Measurements from ENCODE around the gene FCSK.
"Not testable (repeated sequence)": the region's sequence is repeated elsewhere in the genome, so short reads cannot be mapped to it uniquely, and the experiment has no call there.

Gene FCSK

DNA sequence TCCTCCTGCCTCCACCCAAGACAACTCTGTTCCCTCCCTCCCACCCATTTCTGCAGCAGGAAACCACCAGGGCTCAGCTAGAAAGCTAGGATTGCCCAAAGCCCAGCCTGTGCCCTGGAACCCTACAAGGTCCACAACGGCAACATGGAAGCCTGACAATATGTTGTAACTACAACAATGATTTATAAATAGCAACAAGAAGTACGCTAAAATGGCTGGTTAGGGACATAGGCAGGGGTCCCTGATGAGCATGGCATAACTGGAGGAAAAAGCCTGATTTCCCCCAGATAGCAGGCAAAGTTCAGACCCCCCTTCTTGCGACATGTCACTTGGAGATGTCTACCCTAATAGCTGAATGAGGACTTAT lies 22.1 kb upstream of the FCSK start:
- DNase-seq (ENCODE audit: low read depth), result no peak

DNA sequence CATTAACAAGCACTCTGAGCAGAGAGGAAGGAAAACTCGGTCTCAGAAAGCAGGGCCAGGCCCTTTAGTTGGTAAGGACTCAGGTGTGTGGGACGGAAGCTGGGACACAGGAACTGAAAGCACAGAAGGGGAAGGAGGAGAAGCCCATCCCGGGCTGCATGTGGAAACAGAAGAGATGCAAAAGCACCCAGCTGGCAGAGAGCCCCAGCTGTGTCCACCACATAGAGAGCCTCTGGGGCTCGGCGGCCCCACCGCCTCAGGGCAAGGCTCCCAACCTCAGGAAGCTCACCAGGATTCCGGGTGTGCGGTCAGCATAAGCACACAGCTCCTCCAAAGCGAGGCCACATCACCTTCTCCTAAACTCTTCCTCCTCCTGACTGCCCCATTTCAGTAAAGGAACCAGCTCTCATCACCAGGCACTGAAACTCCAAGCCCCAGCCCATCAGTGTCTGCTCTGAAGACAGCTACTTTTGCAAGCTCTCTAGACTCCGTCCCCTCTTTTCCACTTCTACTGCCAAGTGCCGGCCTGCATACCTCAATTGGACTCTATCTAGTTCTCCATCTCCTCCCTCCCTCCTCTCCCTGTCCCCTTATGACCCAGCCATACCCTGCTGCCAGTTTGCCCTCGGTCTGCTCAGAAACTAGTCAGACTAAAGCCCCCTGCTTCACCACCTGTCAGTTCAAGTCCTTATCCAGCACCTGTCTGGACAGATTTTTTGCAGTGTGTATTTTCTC lies 21.5 kb upstream of the FCSK start:
- DNase-seq (ENCODE audit: low read depth), result no peak

DNA sequence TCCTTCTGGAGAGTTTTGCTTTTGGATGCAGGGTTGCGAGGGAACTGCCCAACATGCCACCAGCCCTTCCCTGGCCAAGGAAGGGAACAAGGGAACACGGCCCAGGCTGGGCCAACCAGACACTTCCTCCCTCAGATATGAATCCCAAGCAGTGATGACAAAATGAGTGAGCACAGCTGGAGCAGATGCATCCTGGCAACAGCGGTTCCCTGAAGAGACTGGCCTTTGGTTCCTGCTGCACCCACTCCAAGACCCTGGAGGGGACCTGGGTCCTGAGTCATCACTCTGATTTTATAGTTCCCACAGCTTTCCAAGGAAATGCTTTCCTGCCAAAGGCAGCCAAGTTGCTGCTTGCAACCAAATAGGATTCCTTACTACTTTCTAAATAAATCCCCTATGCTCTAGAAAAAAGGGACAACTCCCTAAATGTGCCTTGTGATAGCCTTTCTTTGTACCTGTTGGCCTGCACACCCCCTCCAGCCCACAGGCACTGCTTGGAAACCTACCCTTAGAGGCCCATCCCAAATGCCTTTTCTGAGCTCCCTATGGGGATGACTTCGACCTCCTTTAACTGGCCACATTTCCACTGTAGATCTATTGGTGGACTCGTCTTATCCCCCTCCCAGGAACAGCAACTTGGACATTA lies 20.8 kb upstream of the FCSK start:
- peak; percentile 45 for DNase-seq (ENCODE audit: low read depth)

DNA sequence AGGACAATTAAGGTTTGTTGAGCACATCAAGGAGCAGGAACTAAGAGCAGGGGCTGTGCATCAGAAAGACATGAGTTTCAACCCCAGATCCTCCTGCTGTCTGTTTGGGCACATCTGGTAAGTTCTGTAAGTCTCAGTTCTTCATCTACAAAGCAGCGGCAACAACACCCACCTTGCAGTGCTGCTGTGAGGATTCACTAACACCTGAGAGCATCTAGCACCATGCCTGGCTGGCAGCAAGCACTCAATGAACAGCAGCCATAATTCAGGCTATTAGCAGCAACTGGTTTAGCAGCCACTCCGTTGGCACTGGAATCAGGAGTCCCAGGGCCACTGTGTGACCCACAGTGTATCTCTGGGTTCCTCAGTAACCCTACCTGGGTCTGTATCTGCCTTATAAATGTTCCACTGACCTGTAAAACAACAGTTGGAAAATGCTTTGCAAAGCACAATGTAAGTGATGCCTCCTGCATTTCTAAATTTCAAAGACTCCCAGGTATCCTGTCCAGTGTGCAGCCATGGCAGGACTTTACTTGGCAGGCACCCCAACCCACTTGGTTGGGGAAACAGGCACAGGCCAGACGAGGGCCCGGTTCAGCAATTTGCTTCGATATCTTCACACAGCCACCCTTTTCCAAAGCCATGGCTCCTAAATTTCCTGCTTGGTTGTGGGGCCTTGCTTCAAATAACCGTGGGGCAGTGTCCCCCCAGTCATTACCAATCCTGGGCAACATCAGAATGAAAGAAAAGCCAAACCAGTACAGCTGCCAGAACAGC lies 19.7 kb upstream of the FCSK start:
- DNase-seq (ENCODE audit: low read depth), result no peak

DNA sequence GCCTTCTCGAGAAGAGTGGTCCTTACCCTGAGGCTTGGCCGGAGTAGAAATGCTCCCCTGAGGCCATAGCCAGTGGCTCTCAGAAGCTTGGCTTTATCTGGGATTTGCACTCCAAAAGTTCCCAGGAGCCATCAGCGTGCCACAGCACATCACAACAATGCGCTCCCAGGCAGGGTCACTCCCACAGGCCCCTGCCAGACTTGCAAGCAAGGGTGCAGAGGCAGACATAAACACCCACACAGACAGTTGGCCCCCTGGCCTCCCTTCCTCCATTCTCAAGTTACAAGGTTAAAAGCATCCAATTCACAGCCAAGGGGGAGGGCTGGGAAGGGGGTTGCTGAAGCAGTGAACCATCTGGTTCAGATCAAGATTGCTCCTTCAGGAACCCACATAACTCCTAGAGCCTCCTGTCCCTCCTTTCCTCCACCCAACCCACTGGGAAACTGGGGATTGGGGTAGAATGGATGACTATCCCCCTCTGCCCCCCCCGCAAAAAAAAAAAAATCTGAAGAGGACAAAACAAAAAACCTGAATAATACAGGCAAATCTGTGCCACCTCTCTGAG lies 17.3 kb upstream of the FCSK start:
- no peak for DNase-seq (ENCODE audit: low read depth)

DNA sequence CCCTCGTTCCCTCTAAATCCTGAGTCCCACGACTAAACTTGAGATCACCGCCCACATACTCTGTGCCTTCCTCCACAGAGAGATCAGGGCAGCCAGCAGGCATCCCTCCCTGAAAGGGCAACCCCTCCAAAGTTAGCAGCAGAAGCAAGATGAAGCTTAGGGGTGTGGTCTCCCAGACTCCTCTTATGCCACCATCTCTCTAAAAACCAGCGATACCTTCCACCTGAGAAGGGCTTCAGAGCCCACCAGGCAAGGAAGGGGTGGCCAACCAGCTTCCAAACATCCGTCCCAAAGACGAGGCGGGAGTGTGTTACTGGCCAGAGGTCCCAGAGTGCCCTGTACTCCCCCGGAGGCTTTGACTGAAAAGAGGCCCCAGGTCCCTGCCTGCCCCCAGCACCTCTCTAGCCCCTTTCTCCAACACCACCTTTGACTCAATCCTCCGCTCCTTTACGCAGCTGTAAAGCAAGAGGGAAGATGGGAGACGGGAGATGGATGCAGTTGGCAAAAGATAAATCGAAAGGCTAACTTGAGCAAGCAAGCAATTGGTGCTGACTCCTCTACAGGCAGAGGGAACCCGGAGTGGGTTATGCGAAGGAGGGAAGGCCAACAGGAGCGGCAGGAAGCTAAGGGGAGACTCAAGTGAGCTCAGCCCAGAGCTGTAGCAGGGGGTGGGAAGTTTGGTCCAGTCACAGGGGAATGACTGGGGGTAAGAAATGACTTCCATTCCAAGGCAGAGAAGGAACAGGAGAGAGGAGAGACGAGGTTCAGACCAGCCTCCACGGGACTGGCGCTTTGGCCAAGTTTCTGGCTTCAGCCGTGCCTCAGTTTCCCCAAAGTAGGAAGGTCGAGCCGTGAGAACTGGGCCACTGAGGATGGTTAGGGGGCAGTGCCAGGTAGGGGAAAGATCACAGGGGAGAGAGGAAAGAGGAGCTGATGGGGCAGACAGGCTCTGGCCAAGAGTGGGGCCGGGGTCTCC lies 16.5 kb upstream of the FCSK start:
- peak; percentile 20 for DNase-seq (ENCODE audit: low read depth)

DNA sequence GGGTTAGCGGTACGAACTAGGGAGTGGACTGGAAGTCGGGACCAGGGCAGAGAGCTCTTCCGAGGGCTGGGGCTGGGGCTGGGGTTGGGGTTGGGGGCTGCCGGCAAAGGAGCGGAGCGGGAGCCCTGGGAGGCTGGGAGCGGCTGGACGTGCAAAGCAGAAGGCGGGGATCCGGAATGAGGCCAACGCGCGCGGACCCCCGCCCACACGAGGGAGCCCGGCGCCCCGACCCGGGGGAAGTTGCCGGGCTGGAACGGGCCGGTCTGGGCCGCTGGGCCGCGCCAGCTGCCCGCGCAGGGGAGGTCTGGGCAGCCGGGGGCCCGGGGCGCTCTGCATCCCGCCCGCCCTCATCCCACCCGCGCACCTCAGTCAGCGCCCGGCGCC lies 15.8 kb upstream of the FCSK start:
- no peak for DNase-seq (ENCODE audit: low read depth)

DNA sequence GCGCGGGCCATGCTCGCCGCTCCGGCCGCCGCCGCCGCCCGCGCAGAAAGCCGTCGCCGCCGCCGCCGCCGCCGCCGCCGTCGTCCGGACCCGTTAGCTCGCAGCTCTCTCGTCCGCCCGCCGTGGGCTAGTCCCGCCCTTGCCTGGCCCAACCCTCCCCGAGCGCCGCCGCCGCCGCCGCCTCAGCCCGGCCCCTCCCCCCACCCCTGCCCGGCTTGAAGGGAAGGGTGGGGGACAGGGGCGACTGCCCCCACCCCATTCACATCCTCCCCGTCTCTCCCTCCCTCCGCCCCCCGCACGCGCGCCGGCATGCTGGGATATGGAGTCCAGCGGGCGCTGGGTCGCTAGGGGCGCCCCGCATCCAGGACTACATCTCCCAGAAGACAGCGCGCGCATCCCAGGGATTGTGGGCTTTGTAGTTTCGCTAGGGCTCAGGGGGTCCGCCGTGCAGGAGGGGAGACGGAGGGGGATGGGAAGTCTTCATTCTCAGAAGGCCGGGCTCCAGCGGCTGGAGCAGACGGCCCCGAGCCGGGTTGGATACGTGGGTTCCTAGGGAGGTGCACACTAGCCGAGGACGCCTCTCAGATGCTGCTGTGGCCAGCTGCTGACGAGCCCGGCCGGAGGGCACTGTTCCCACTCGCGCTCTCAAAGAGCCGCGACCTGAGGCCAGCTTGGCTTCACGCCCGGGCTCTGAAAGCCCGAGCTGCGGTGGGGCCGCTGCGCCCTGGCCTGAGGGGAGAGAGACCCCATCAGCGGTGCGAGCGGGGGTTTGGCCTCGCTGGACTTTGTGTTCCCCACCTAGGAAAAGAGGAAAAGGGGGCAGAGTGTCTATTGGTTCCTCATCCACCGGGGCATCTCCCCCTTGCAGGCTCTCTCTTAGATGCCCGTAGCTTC lies 15.2 kb upstream of the FCSK start, which contains the start of gene ST3GAL2:
ST3GAL2 (minus strand) TSS at position 132 of the 894 bp plus-strand sequence. CDS start 40,570 bp downstream, outside the sequence.
- DNase-seq (ENCODE audit: low read depth), result peak; percentile 56

DNA sequence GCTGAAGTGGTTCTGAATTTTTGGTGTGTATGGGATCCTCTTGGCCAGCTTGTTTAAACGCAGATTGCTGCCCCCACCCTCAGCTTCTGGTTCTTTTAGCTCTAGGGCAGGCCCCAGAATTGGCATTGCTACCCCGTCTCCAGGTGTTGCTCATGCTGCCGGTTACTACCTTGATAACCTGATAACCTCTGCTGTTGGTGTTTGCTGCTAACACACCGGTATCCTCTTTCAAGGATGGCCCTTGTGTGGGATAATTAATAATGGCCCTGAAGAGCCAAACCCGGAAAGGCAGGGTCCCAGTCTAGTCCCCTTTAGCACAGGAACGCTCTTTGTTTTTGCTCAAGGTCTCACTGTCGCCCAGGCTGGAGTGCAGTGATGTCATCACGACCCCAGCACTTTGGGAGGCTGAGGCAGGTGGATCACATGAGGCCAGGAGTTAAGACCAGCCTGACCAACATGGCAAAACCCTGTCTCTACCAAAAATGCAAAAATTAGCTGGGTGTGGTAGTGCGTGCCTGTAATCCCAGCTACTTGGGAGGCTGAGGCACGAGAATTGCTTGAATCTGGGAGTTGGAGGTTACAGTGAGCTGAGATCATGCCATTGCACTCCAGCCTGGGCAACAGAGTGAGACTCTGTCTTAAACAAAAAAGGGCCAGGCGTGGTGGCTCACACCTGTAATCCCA lies 14.2 kb upstream of the FCSK start:
- DNase-seq (ENCODE audit: low read depth), result no peak

DNA sequence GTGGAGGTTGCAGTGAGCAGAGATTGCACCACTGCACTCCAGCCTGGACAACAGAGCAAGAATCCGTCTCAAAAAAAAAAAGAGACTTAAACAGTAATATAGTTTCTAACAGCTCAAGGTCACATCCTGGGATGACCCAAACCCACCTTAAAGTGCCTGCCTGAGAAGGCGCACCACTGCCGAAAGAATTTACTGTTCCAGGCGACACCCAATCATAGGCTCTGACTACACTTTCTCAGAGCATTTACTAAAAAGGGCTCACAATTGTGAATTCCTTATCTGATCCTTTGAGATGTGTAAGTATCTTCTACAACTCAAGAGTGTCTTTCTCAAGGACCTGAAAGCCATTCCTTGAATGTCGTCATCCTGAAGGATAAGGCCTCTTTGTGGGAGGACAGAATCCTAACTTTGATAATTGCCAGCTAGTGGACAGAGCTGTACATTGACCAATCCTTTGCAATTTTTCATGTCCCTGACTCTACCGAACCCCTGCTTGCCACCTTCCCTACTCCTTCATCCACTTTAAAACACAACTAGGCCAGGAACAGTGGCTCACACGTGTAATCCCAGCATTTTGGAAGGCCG lies 12.9 kb upstream of the FCSK start:
- DNase-seq (ENCODE audit: low read depth), result no peak

DNA sequence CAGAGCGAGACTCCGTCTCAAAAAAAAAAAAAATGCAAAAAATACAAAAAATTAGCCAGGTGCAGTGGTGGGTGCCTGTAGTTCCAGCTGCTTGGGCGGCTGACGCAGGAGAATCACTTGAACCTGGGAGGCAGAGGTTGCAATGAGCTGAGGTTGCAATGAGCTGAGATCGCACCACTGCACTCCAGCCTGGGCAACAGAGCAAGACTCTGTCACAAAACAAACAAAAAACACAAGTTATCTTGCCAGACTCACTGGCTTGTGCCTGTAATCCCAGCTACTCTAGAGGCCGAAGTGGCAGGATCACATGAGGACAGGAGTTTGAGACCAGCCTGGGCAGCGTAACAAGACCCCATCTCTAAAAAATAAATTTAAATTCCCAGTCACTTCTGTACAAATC lies 12.1 kb upstream of the FCSK start:
- no peak for DNase-seq (ENCODE audit: low read depth)

DNA sequence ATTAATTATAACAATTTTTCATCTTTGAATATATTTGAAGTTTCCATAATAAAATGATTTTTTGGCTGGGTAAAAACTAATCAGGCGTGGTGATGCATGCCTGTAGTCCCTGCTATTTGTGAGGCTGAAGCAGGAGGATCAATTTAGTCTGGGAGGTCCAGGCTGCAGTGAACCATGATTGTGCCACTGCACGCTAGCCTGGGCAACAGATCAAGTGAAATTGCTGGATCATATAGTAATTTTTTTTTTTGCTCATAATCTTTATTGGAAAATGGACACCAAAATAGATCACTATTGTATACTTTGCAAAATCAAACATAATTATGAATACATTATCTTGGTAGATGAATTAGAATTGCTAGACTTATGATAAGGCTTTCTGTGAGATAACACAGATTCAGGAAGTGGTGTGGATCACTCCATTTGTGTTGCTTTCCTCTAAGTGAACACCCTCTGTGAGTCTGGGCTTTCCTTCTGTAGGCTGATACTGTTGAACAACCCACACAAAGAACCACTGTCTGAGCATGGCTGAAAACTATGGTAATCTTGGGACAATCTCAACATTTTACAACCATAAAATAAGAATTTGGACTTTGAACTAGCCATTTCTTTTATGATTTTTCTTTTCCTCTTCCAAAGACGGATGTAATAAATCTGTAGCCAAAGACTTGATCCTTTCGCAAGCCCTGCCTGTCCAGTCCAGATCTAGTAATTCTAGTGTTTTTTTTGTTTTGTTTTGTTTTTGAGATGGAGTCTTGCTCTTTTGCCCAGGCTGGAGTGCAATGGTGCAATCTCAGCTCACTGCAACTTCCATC lies 9.9 kb upstream of the FCSK start:
- DNase-seq (ENCODE audit: low read depth), result no peak

DNA sequence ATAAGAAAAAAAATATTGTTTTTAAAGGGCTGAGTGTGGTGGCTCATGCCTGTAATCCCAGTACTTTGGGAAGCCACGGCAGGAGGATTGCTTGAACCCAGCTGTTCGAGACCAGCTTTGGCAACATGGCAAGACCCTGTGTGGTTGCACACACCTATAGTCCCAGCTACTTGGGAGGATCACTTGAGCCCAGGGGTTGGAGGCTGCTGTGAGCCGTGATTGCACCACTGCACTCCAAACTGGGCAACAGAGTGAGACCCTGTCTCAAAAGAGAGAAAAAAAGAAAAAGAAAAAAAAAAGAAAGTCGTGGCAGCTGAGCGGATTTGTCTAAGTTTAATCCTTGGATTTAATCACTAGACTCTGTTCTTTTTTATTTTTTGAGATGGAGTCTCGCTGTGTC lies 6.3 kb upstream of the FCSK start:
- DNase-seq (ENCODE audit: low read depth), result no peak

DNA sequence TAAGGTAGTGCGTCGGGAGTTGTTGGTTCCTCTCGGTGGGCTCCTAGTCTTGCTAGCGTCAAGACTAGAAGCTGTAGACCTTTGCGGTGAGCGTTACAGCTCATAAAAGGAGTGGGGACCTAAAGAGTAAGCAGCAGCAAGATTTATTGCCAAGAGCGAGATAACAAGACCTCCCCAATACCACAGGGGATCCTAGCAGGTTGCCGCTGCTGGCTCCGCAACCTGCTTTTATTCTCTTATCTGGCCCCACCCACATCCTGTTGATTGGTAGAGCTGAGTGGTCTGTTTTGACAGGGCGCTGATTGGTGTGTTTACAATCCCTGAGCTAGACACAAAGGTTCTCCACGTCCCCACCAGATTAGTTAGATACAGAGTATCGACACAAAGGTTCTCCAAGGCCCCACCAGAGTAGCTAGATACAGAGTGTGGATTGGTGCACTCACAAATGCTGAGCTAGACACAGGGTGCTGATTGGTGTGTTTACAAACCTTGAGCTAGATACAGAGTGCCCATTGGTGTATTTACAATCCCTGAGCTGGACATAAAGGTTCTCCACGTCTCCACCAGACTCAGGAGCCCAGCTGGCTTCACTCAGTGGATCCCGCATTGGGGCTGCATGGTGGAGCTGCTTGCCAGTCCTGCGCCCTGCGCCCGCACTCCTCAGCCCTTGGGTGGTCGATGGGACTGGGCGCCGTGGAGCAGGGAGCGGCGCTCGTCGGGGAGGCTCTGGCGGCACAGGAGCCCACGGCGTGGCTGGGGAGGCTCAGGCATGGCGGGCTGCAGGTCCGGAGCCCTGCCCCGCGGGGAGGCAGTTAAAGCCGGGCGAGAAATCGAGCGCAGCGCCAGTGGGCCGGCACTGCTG lies 4.0 kb upstream of the FCSK start:
- not testable (repeated sequence) for DNase-seq (ENCODE audit: low read depth)

DNA sequence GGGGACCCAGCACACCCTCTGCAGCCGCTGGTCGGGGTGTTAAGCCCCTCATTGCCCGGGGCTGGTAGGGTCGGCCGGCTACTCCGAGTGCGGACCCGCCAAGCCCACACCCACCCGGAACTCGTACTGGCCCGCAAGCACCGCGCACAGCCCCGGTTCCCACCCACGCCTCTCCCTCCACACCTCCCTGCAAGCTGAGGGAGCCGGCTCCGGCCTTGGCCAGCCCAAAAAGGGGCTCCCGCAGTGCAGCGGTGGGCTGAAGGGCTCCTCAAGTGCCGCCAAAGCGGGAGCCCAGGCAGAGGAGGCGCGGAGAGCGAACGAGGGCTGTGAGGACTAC lies 3.4 kb upstream of the FCSK start:
- DNase-seq (ENCODE audit: low read depth), result not testable (repeated sequence)

DNA sequence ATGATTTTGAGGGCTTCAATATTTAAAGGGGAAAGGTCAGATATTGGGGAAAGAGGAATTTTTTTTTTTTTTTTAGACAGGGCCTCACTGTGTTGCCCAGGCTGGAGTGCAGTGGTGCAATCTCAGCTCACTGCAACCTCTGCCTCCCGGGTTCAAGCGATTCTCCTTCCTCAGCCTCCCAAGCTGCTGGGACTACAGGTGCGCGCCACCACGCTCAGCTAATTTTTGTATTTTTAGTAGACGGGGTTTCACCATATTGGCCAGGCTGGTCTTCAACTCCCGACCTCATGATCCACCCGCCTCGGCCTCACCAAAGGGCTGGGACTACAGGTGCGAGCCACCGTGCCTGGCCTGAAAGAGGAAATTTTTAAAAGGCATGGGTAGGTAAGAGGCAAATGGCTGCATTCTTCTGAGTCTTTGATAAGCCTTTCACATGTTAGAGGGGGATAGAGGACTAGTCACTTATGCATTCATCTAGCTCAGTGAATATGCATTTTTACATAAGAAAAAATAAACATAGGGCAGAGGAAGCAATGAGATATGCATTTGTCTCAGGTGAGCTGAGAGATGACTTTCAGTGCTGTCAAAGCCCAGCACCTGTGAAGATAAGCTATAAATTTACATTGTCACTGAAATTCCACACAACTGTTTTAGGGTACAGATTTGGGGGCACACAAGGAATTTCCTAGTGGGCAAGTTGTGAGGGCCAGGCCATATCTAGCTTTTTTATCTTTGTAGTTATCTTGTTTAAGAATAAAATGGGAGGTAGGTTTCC lies 1.1 kb upstream of the FCSK start:
- DNase-seq (ENCODE audit: low read depth), result no peak

DNA sequence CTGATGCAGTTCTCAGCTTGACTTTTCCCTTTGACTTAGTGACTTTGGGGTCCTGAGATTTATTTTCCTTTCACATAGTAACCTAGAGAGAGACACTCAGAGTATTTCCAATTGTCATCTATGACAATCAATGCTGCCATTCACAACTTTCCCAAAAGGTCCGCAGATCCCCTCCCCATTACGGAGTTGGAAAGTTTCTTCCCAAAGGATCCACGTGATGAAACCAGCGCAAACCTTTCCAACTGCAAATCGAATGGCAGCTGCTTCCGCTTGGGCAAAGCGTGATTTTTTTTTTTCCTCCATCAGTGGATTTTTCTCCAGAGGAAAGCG lies 538 bp upstream of the FCSK start:
- no peak for DNase-seq (ENCODE audit: low read depth)

Measured in HS-5 (cell line).